ENCODE data around the gene COL6A2.

GRCh38 chr21:46163380-46163779 lies 65.5 kb downstream of the COL6A2 start:
- TF ChIP-seq ZNF616 (CRISPR knock-in tag; IDR thresholded peaks at IDR 0.05; ENCODE audit: low read depth), result no peak
- TF ChIP-seq ZNF138 (CRISPR knock-in tag; IDR thresholded peaks at IDR 0.05; ENCODE audit: low read depth), result no peak
- TF ChIP-seq, protein P1, sequence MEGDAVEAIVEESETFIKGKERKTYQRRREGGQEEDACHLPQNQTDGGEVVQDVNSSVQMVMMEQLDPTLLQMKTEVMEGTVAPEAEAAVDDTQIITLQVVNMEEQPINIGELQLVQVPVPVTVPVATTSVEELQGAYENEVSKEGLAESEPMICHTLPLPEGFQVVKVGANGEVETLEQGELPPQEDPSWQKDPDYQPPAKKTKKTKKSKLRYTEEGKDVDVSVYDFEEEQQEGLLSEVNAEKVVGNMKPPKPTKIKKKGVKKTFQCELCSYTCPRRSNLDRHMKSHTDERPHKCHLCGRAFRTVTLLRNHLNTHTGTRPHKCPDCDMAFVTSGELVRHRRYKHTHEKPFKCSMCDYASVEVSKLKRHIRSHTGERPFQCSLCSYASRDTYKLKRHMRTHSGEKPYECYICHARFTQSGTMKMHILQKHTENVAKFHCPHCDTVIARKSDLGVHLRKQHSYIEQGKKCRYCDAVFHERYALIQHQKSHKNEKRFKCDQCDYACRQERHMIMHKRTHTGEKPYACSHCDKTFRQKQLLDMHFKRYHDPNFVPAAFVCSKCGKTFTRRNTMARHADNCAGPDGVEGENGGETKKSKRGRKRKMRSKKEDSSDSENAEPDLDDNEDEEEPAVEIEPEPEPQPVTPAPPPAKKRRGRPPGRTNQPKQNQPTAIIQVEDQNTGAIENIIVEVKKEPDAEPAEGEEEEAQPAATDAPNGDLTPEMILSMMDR (CRISPR knock-in tag; IDR thresholded peaks at IDR 0.05), result no peak
- no peak for TF ChIP-seq SMAD3 (CRISPR knock-in tag; IDR thresholded peaks at IDR 0.05)
- no peak for TF ChIP-seq POLR2A (IDR thresholded peaks at IDR 0.05; ENCODE audit: insufficient read depth in 1 of 2, low read depth in 2 of 2, low read length in 2 of 2)
- no peak for TF ChIP-seq JUND (CRISPR knock-in tag; IDR thresholded peaks at IDR 0.05)
- TF ChIP-seq CBX2 (IDR thresholded peaks at IDR 0.05; ENCODE audit: low read depth, low read length), result no peak
- TF ChIP-seq CBX2 (CRISPR knock-in tag; IDR thresholded peaks at IDR 0.05; ENCODE audit: low read depth), result no peak
- TF ChIP-seq EP300 (IDR thresholded peaks at IDR 0.05; ENCODE audit: low read depth in 2 of 2, low read length in 2 of 2), result no peak
- TF ChIP-seq EP300 (CRISPR knock-in tag; IDR thresholded peaks at IDR 0.05; ENCODE audit: borderline replicate concordance), result no peak
- TF ChIP-seq SKIL (CRISPR knock-in tag; IDR thresholded peaks at IDR 0.05; ENCODE audit: borderline replicate concordance), result no peak
- TF ChIP-seq ZNF180 (CRISPR knock-in tag; IDR thresholded peaks at IDR 0.05; ENCODE audit: borderline replicate concordance, low read depth), result no peak
- TF ChIP-seq CEBPB (IDR thresholded peaks at IDR 0.05; ENCODE audit: borderline replicate concordance, low read depth, low read length), result no peak
